IMR-90 (cell line): ENCODE data around the gene SLC38A1. TPM values are rescaled to one million over a fixed set of nuclear protein-coding genes. Genes with fewer than 3 reads are reported as not detected.

Experiments
- ATAC-seq: fragments of 200-7000 bp; cut with Tn5 transposase; 2 replicates; pipeline ENCODE4 v1.9.1; 2020; ENCODE audit warnings: low read depth, mild to moderate bottlenecking, moderate library complexity
- BruUV-seq: library from RNA; stranded (reverse); fragments of 400-500 nt; replicated peaks from 2 replicates; lab custom pipeline; 2021; lab: Mats Ljungman, UMichigan
- CTCF ChIA-PET: fragments of 300-600 bp; formaldehyde crosslinking; extraction: SDS; loops from one replicate; lab custom pipeline; 2021; ENCODE audit warnings: antibody characterized with exemption; lab: Yijun Ruan, JAX
- POLR2A ChIA-PET: fragments of 300-600 bp; sonication (Branson Sonifier 250); formaldehyde crosslinking; loops from one replicate; lab custom pipeline; 2022; ENCODE audit warnings: antibody characterized with exemption; ENCODE audit not compliant: unreplicated experiment; lab: Charles Lee
- DNase-seq: peaks from one replicate; pipeline ENCODE4 v3.0.0; 2013
- H2AFZ ChIP-seq: replicated peaks from 2 replicates; pipeline ENCODE3; 2013; ENCODE audit warnings: low read length, mild to moderate bottlenecking; ENCODE audit not compliant: poor library complexity
- H2AK5ac ChIP-seq: 2 replicates; pipeline ENCODE4 v1.6.1; 2013; ENCODE audit warnings: low read depth, low read length, inconsistent platforms
- H2AK9ac ChIP-seq: replicated peaks from 2 replicates; pipeline ENCODE3; 2013; ENCODE audit warnings: mild to moderate bottlenecking, low read depth, low read length, moderate library complexity; ENCODE audit not compliant: poor library complexity
- H2BK120ac ChIP-seq: 2 replicates; pipeline ENCODE4 v1.6.1; 2013; ENCODE audit warnings: low read depth, low read length, inconsistent platforms
- H2BK15ac ChIP-seq: 3 replicates; pipeline ENCODE4 v1.6.1; 2013; ENCODE audit warnings: low read depth, low read length, inconsistent platforms
- H2BK20ac ChIP-seq: 2 replicates; pipeline ENCODE4 v1.6.1; 2013; ENCODE audit warnings: low read depth, mild to moderate bottlenecking, inconsistent platforms, low read length, moderate library complexity
- H2BK5ac ChIP-seq: 2 replicates; pipeline ENCODE4 v1.6.1; 2013; ENCODE audit warnings: mild to moderate bottlenecking, low read depth, low read length, inconsistent platforms; ENCODE audit not compliant: poor library complexity, severe bottlenecking
- H3K14ac ChIP-seq: replicated peaks from 2 replicates; pipeline ENCODE4 v1.6.1; 2013; ENCODE audit warnings: low read depth, low read length, inconsistent platforms
- H3K18ac ChIP-seq: 2 replicates; pipeline ENCODE4 v1.6.1; 2013; ENCODE audit warnings: low read depth, low read length, control low read depth
- H3K23ac ChIP-seq: 2 replicates; pipeline ENCODE4 v1.6.1; 2013; ENCODE audit warnings: low read depth, low read length, inconsistent platforms
- H3K27ac ChIP-seq: 2 replicates; pipeline ENCODE4 v1.5.1; 2013; ENCODE audit warnings: mild to moderate bottlenecking, control low read depth, low read length; ENCODE audit not compliant: insufficient read depth
- H3K27me3 ChIP-seq: 2 replicates; pipeline ENCODE4 v1.6.1; 2013; ENCODE audit warnings: low read length; ENCODE audit not compliant: control insufficient read depth, insufficient read depth
- H3K36me3 ChIP-seq: 2 replicates; pipeline ENCODE4 v1.6.1; 2013; ENCODE audit warnings: low read length, mixed read lengths; ENCODE audit not compliant: control insufficient read depth, insufficient read depth
- H3K4ac ChIP-seq: 2 replicates; pipeline ENCODE4 v1.6.1; 2013; ENCODE audit warnings: low read depth, low read length, inconsistent platforms
- H3K4me1 ChIP-seq: 2 replicates; pipeline ENCODE4 v1.6.1; 2013; ENCODE audit warnings: low read length, mixed read lengths; ENCODE audit not compliant: control insufficient read depth, insufficient read depth
- H3K4me2 ChIP-seq: 2 replicates; pipeline ENCODE4 v1.6.1; 2013; ENCODE audit warnings: low read depth, mild to moderate bottlenecking, control low read depth, low read length, moderate library complexity
- H3K4me3 ChIP-seq: 2 replicates; pipeline ENCODE4 v1.5.1; 2013; ENCODE audit warnings: low read depth, mild to moderate bottlenecking, control low read depth, low read length, moderate library complexity; ENCODE audit not compliant: insufficient read depth
- H3K56ac ChIP-seq: 2 replicates; pipeline ENCODE4 v1.6.1; 2013; ENCODE audit warnings: low read length, inconsistent platforms; ENCODE audit not compliant: insufficient read depth; ENCODE audit errors: extremely low read depth
- H3K79me1 ChIP-seq, 2 experiments: 2 replicates each; pipeline ENCODE4 v1.6.1; 2013; ENCODE audit warnings: low read length in 2 of 2, inconsistent platforms in 1 of 2, low read depth in 1 of 2
- H3K9ac ChIP-seq: 2 replicates; pipeline ENCODE4 v1.6.1; 2013; ENCODE audit warnings: low read depth, low read length, control low read depth
- H3K9me1 ChIP-seq: 2 replicates; pipeline ENCODE4 v1.6.1; 2013; ENCODE audit warnings: low read length, inconsistent platforms; ENCODE audit not compliant: insufficient read depth
- H3K9me3 ChIP-seq: 2 replicates; pipeline ENCODE4 v1.6.1; 2013; ENCODE audit warnings: low read length; ENCODE audit not compliant: control insufficient read depth, insufficient read depth
- H4K20me1 ChIP-seq: 2 replicates; pipeline ENCODE4 v1.6.1; 2013; ENCODE audit warnings: low read length, inconsistent platforms; ENCODE audit not compliant: insufficient read depth
- H4K5ac ChIP-seq: 2 replicates; pipeline ENCODE4 v1.6.1; 2013; ENCODE audit warnings: mild to moderate bottlenecking, low read depth, low read length, control low read depth
- H4K8ac ChIP-seq, 2 experiments: 2 replicates each; pipeline ENCODE4 v1.6.1; 2013; ENCODE audit warnings: low read depth in 2 of 2, low read length in 2 of 2, control low read depth in 1 of 2, inconsistent platforms in 1 of 2
- H4K91ac ChIP-seq: 2 replicates; pipeline ENCODE4 v1.6.1; 2013; ENCODE audit warnings: low read depth, low read length, inconsistent platforms; ENCODE audit not compliant: insufficient read depth
- BHLHE40 ChIP-seq: fragments of 150-350 bp; IDR thresholded peaks from 2 replicates; pipeline ENCODE4 v1.6.1; 2016; ENCODE audit warnings: mild to moderate bottlenecking, low read depth, low read length
- CEBPB ChIP-seq: IDR thresholded peaks from 2 replicates; pipeline ENCODE4 v1.6.1; 2012; ENCODE audit warnings: low read depth, low read length, improper control_type of control experiment
- CHD1 ChIP-seq: IDR thresholded peaks from 2 replicates; pipeline ENCODE4 v1.6.1; 2012; ENCODE audit warnings: low read depth, low read length, improper control_type of control experiment
- CTCF ChIP-seq: conservative IDR thresholded peaks from 2 replicates; pipeline ENCODE4 v1.5.1; 2012; ENCODE audit warnings: mild to moderate bottlenecking, low read depth, low read length, improper control_type of control experiment
- ELK1 ChIP-seq: fragments of 150-350 bp; IDR thresholded peaks from 2 replicates; pipeline ENCODE4 v1.6.1; 2016; ENCODE audit warnings: low read depth, mild to moderate bottlenecking, low read length, moderate library complexity, borderline replicate concordance
- MAFK ChIP-seq: IDR thresholded peaks from 2 replicates; pipeline ENCODE4 v1.6.1; 2012; ENCODE audit warnings: low read depth, low read length, improper control_type of control experiment
- NFE2L2 ChIP-seq: fragments of 150-350 bp; IDR thresholded peaks from 2 replicates; pipeline ENCODE4 v1.6.1; 2016; ENCODE audit warnings: low read depth, mild to moderate bottlenecking, low read length
- POLR2A ChIP-seq: IDR thresholded peaks from 2 replicates; pipeline ENCODE4 v1.6.1; 2012; ENCODE audit warnings: mild to moderate bottlenecking, low read depth, low read length
- RAD21 ChIP-seq: IDR thresholded peaks from 2 replicates; pipeline ENCODE4 v1.6.1; 2012; ENCODE audit warnings: low read length, improper control_type of control experiment
- RFX5 ChIP-seq: IDR thresholded peaks from 2 replicates; pipeline ENCODE4 v1.8.0; 2012; ENCODE audit warnings: low read depth, mild to moderate bottlenecking, low read length, moderate library complexity
- USF2 ChIP-seq: fragments of 150-350 bp; IDR thresholded peaks from 2 replicates; pipeline ENCODE4 v1.6.1; 2017; ENCODE audit warnings: mild to moderate bottlenecking, antibody characterized with exemption, low read length, low read depth
- WGBS, 2 experiments: methylation state at CpG; one replicate each; pipeline versions ENCODE4 v1.1.5 to v1.1.7; 2013; ENCODE audit warnings: missing lambda C conversion rate in 2 of 2; ENCODE audit not compliant: insufficient read length in 1 of 2; ENCODE audit errors: extremely low coverage in 2 of 2; 5-methylcytosine and 5-hydroxymethylcytosine counted together
- dilution Hi-C: fragments of 300-500 bp; cut with HindIII; formaldehyde crosslinking; loops from one replicate; pipeline ENCODE4 v1.14.3; 2018; ENCODE audit warnings: low sequenced_read_pairs; ENCODE audit not compliant: unreplicated experiment
- in situ Hi-C: fragments of 300-500 bp; cut with MboI; formaldehyde crosslinking; loops from 3 replicates; pipeline ENCODE4 v1.14.3; 2019; ENCODE audit warnings: low sequenced_read_pairs, inconsistent platforms, mixed read lengths
- intact Hi-C: fragments of 100-400 bp; cut with micrococcal nuclease; formaldehyde crosslinking; loops from 2 replicates; pipeline ENCODE4 v1.10.0; 2022
- polyA plus RNA-seq, 3 experiments: library from polyadenylated mRNA; depleted of rRNA; stranded (reverse); fragments of >200 nt; gene quantifications; 2 replicates each; pipeline ENCODE4 v1.2.3, GENCODE V29; 2012; ENCODE audit warnings: low replicate concordance in 1 of 3
- total RNA-seq: library from RNA; depleted of rRNA; stranded (reverse); fragments of >200 nt; gene quantifications from 2 replicates; pipeline ENCODE4 v1.2.3, GENCODE V29; 2012

Gene SLC38A1
- total and polyA plus RNA-seq, 2 of the 4 experiments (the other 2 are of a cell fraction), result 22.8 to 61.5 TPM

- no peak for TF ChIP-seq CEBPB
Measured at GRCh38 chr12:46214668-46215436, 54.0 kb downstream of the SLC38A1 start (continued).

- Histone ChIP-seq H3K23ac (no peak overlapping the region), H4K5ac (no peak overlapping the region), H3K4me2 (no peak overlapping the region), H3K36me3 (peaks cover 8% of the 10 kb centered on the region), H3K9me1 (peaks cover 20% of the 10 kb centered on the region), H3K27ac (no peak overlapping the region), H3K4ac (no peak overlapping the region), H3K56ac (no peak overlapping the region), H2BK5ac (no peak overlapping the region), H3K18ac (no peak overlapping the region), H2AK5ac (no peak overlapping the region), H2BK20ac (no peak overlapping the region), H3K14ac (no peak overlapping the region), H3K4me1 (peaks cover 8% of the 10 kb centered on the region), H4K20me1 (peaks cover 29% of the 10 kb centered on the region), H2BK120ac (no peak overlapping the region), H2AFZ (no peak overlapping the region), H3K9ac (no peak overlapping the region), H4K8ac (no peak overlapping the region), H3K9me3 (no peaks in the 10 kb centered on the region), H3K4me3 (no peak overlapping the region), H2AK9ac (no peak overlapping the region), H3K27me3 (no peaks in the 10 kb centered on the region), H3K79me1 (peaks cover 49 to 66% of the 10 kb centered on the region in 2 experiments), H2BK15ac (no peak overlapping the region), H4K91ac (no peak overlapping the region)
- BruUV-seq, result no TSS peak
- in situ Hi-C loops (no loop called here), dilution Hi-C loops (no loop called here), intact Hi-C loops (no loop called here)
- CTCF ChIA-PET, result no interaction called here
- WGBS, 2 experiments, result 100% methylated on average over 1 of the region's 4 CpGs; no CpG with 5 or more reads in 1 of the 2 experiments
- POLR2A ChIA-PET, result no interaction called here
- no peak for DNase-seq
- no peak for ATAC-seq
- TF ChIP-seq CEBPB (no peak), CTCF (no peak), RAD21 (no peak), USF2 (no peak), CHD1 (no peak), ELK1 (no peak), POLR2A (no peak), NFE2L2 (no peak), MAFK (no peak), BHLHE40 (no peak), RFX5 (no peak)
Measured at GRCh38 chr12:46212108-46212982, 56.5 kb downstream of the SLC38A1 start.
